Measurements from ENCODE around the gene RPL35A.
A peak's percentile ranks its signal among the peaks of the same experiment; 100 is the strongest.

Gene RPL35A

DNA sequence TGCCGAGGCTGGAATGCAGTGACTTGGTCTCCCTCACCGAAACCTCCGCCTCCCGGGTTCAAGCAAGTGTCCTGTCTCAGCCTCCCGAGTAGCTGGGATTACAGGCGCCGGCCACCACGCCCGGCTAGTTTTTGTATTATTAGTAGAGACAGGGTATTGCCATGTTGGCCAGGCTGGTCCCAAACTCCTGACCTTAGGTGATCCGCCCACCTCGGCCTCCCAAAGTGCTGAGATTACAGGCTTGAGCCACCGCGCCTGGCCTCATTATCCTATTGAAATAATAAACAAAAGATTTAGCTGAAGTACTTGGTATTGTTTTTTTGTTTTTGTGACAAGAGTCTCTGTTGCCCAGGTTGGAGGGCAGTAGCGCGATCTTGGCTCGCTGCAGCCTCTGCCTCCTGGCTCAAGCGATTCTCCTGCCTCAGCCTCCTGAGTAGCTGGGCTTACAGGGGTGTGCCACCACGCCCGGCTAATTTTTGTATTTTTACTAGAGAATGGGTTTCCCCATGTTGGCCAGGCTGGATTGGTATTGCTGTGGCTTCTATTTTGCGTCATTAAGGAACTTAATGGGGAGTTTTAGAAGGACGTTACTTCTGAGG, 1.5 kb downstream of the RPL35A start:
- H3K4me3 ChIP-seq (replicated peaks; ENCODE audit: low read depth, low read length), result peak overlapping the region; percentile 97
- H3K27me3 ChIP-seq (replicated peaks; ENCODE audit: control insufficient read depth, insufficient read depth, low read length), result no peaks in the 10 kb centered on the region
- no peak for DNase-seq (ENCODE audit: extremely low read depth, insufficient read length)
- TF ChIP-seq, protein P1, sequence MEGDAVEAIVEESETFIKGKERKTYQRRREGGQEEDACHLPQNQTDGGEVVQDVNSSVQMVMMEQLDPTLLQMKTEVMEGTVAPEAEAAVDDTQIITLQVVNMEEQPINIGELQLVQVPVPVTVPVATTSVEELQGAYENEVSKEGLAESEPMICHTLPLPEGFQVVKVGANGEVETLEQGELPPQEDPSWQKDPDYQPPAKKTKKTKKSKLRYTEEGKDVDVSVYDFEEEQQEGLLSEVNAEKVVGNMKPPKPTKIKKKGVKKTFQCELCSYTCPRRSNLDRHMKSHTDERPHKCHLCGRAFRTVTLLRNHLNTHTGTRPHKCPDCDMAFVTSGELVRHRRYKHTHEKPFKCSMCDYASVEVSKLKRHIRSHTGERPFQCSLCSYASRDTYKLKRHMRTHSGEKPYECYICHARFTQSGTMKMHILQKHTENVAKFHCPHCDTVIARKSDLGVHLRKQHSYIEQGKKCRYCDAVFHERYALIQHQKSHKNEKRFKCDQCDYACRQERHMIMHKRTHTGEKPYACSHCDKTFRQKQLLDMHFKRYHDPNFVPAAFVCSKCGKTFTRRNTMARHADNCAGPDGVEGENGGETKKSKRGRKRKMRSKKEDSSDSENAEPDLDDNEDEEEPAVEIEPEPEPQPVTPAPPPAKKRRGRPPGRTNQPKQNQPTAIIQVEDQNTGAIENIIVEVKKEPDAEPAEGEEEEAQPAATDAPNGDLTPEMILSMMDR (IDR thresholded peaks at IDR 0.05; ENCODE audit: insufficient read depth, low read length, poor library complexity, severe bottlenecking), result no peak
- H3K36me3 ChIP-seq (ENCODE audit: control insufficient read depth, insufficient read depth, low read length), result peaks cover 23% of the 10 kb centered on the region

DNA sequence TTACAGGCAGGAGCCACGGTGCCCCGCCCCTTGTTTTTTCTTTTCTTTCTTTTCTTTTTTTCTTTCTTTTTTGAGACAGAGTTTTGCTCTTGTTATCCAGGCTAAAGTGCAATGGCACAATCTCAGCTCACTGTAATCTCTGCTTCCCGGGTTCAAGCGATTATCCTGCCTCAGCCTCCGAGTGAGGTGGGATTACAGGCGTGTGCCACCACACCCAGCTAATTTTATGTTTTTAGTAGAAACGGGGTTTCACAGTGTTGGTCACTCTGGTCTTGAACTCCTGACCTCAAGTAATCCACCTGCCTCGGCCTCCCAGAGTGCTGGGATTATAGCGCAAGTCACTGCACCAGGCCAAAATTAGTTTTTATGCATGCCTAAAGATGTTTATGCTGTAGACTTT, 2.5 kb downstream of the RPL35A start:
- TF ChIP-seq, protein P1 (IDR thresholded peaks at IDR 0.05; ENCODE audit: insufficient read depth, low read length, poor library complexity, severe bottlenecking), result no peak
- no peaks in the 10 kb centered on the region for H3K27me3 ChIP-seq (replicated peaks; ENCODE audit: control insufficient read depth, insufficient read depth, low read length)
- H3K36me3 ChIP-seq (ENCODE audit: control insufficient read depth, insufficient read depth, low read length), result peaks cover 23% of the 10 kb centered on the region
- no peak for DNase-seq (ENCODE audit: extremely low read depth, insufficient read length)
- H3K4me3 ChIP-seq (replicated peaks; ENCODE audit: low read depth, low read length), result no peak overlapping the region

DNA sequence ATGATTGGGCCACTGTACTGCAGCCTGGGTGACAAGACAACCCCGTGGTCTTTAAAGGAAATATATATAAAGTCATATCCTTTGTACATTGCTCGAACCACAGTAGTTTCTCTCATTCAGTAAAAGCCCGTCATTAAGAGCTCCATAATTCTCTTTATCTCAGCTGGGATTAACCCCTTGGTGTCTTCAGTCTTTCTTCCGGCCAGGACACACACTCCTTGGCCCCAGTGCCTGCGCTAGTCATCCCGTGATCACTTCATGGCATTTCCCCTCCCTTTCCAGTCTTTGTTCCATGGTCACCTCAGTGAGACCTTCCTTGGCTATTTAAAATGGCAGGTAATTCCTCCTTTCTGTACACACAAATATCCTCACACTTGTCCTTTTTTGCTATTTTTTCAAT, 3.3 kb downstream of the RPL35A start:
- Histone ChIP-seq H3K4me3 (replicated peaks; ENCODE audit: low read depth, low read length) (no peak overlapping the region), H3K36me3 (ENCODE audit: control insufficient read depth, insufficient read depth, low read length) (peaks cover 23% of the 10 kb centered on the region)

DNA sequence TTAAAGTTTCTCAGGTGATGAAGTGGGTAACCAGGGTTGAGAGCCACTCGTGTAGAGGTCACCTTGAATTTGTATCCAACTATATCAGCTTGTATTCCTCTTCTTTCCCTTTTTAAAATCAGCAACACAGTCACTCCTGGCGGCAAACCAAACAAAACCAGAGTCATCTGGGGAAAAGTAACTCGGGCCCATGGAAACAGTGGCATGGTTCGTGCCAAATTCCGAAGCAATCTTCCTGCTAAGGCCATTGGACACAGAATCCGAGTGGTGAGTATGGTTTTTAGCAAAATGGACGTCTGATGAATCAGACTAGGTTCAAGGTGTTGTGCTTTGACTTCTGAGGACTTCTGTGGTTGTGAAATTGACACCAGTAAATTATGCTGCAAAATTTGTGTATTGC, 3.9 kb downstream of the RPL35A start:
- H3K27me3 ChIP-seq (replicated peaks; ENCODE audit: control insufficient read depth, insufficient read depth, low read length), result no peaks in the 10 kb centered on the region
- peaks cover 23% of the 10 kb centered on the region for H3K36me3 ChIP-seq (ENCODE audit: control insufficient read depth, insufficient read depth, low read length)
- no peak for DNase-seq (ENCODE audit: extremely low read depth, insufficient read length)
- TF ChIP-seq, protein P1 (IDR thresholded peaks at IDR 0.05; ENCODE audit: insufficient read depth, low read length, poor library complexity, severe bottlenecking), result no peak
- no peak overlapping the region for H3K4me3 ChIP-seq (replicated peaks; ENCODE audit: low read depth, low read length)

More for the DNA sequence above, 3.3 kb downstream of the RPL35A start:
- TF ChIP-seq, protein P1 (IDR thresholded peaks at IDR 0.05; ENCODE audit: insufficient read depth, low read length, poor library complexity, severe bottlenecking), result no peak
- DNase-seq (ENCODE audit: extremely low read depth, insufficient read length), result no peak
- no peaks in the 10 kb centered on the region for H3K27me3 ChIP-seq (replicated peaks; ENCODE audit: control insufficient read depth, insufficient read depth, low read length)

DNA sequence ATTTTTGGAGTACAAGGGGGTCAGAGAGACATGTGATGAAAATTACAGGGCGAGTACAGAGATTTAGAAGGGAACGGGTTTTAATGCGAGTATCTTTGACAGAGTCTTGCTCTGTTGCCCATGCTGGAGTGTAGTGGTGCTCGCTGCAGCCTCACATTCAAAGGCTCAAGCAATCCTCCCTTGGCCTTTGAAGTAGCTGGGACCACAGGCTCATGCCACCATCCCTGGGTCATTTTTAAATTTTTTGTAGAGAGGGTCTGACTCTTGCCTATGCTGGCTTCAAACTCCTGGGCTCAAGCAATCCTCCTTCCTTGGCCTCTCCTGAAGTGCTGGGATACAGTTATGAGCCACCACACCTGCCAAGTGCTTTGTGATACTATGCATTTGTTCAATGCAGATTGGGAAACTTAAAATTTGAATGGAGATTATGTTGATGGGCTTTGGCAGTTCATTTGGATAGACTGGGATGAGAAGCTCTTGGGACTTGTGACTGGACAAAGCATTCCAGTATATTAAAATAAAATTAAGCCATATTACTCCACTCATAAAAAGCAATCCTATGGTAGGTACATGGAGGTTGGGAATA, 6.0 kb downstream of the RPL35A start:
- no peaks in the 10 kb centered on the region for H3K27me3 ChIP-seq (replicated peaks; ENCODE audit: control insufficient read depth, insufficient read depth, low read length)
- TF ChIP-seq, protein P1 (IDR thresholded peaks at IDR 0.05; ENCODE audit: insufficient read depth, low read length, poor library complexity, severe bottlenecking), result no peak
- peaks cover 23% of the 10 kb centered on the region for H3K36me3 ChIP-seq (ENCODE audit: control insufficient read depth, insufficient read depth, low read length)
- no peak for DNase-seq (ENCODE audit: extremely low read depth, insufficient read length)
- H3K4me3 ChIP-seq (replicated peaks; ENCODE audit: low read depth, low read length), result no peak overlapping the region
